Mesendoderm (in vitro differentiated cells): Measurements from ENCODE around the gene BTD.

Source experiments
- DNase-seq: peaks from one replicate; pipeline ENCODE4 v3.0.0; 2013
- H2AK5ac ChIP-seq: 2 replicates; pipeline ENCODE4 v1.6.1; 2013; ENCODE audit warnings: low read length, inconsistent platforms
- H2BK120ac ChIP-seq: 2 replicates; pipeline ENCODE4 v1.6.1; 2013; ENCODE audit warnings: low read depth, mild to moderate bottlenecking, low read length, moderate library complexity, mixed read lengths
- H2BK15ac ChIP-seq: replicated peaks from 2 replicates; pipeline ENCODE4 v1.6.1; 2013; ENCODE audit warnings: low read depth, mild to moderate bottlenecking, moderate library complexity
- H2BK5ac ChIP-seq: 2 replicates; pipeline ENCODE4 v1.6.1; 2013; ENCODE audit warnings: low read length, inconsistent platforms
- H3K18ac ChIP-seq: 2 replicates; pipeline ENCODE4 v1.6.1; 2013; ENCODE audit warnings: mild to moderate bottlenecking, low read length, mixed read lengths
- H3K23ac ChIP-seq: one replicate; pipeline ENCODE4 v1.6.1; 2013; ENCODE audit warnings: low read length
- H3K27ac ChIP-seq: 2 replicates; pipeline ENCODE4 v1.5.1; 2013; ENCODE audit warnings: low read depth, mild to moderate bottlenecking, inconsistent platforms, low read length, moderate library complexity
- H3K27me3 ChIP-seq: 2 replicates; pipeline ENCODE4 v1.6.1; 2013; ENCODE audit warnings: low read length, control low read depth, mild to moderate bottlenecking, inconsistent platforms; ENCODE audit not compliant: insufficient read depth, poor library complexity
- H3K36me3 ChIP-seq: 2 replicates; pipeline ENCODE4 v1.6.1; 2013; ENCODE audit warnings: low read length, inconsistent platforms; ENCODE audit not compliant: control insufficient read depth, insufficient read depth
- H3K4ac ChIP-seq: one replicate; pipeline ENCODE4 v1.6.1; 2013; ENCODE audit warnings: low read depth, mild to moderate bottlenecking, low read length, moderate library complexity
- H3K4me1 ChIP-seq: 2 replicates; pipeline ENCODE4 v1.6.1; 2013; ENCODE audit warnings: low read depth, low read length, inconsistent platforms; ENCODE audit not compliant: control insufficient read depth
- H3K4me2 ChIP-seq: 2 replicates; pipeline ENCODE4 v1.6.1; 2013; ENCODE audit warnings: low read length
- H3K4me3 ChIP-seq: 2 replicates; pipeline ENCODE4 v1.5.1; 2013; ENCODE audit warnings: mild to moderate bottlenecking, low read length
- H3K56ac ChIP-seq: one replicate; pipeline ENCODE4 v1.6.1; 2013; ENCODE audit warnings: low read length
- H3K79me1 ChIP-seq: 2 replicates; pipeline ENCODE4 v1.6.1; 2013; ENCODE audit warnings: low read length, inconsistent platforms
- H3K79me2 ChIP-seq: 2 replicates; pipeline ENCODE4 v1.6.1; 2013; ENCODE audit warnings: mild to moderate bottlenecking, low read length; ENCODE audit not compliant: control insufficient read depth, insufficient read depth
- H3K9ac ChIP-seq: 2 replicates; pipeline ENCODE4 v1.6.1; 2013; ENCODE audit warnings: low read length, inconsistent platforms
- H4K5ac ChIP-seq: one replicate; pipeline ENCODE4 v1.6.1; 2013; ENCODE audit warnings: low read length
- H4K8ac ChIP-seq: one replicate; pipeline ENCODE4 v1.6.1; 2013; ENCODE audit warnings: low read depth, mild to moderate bottlenecking, control low read depth, low read length, moderate library complexity
- WGBS: extraction: QIAGEN DNeasy Blood & Tissue Kit; methylation state at CpG from one replicate; pipeline ENCODE4 v1.1.7; 2013; ENCODE audit warnings: low lambda C conversion rate, missing lambda C conversion rate; ENCODE audit not compliant: insufficient coverage; ENCODE audit errors: extremely low coverage; 5-methylcytosine and 5-hydroxymethylcytosine counted together

BTD gene

DNA sequence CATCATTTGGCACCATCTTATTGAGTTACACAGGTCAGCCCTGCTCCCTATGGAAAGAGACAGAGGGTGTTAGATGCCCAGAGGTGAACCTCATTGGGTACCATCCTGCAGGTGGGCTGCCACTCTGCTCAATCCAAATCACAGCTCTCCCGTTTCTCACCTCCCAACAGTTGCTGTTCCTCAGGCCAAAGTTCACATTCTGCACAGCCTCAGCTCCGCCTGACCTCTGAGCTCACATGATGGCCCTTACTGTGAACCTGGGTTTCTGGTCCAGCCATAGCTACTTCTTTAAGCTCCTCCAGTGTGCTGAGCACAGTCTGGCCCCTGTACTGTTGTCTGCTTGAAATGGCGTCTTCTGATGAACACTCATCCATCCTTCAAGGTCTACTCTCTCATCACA, 47.8 kb downstream of the BTD start:
- H3K56ac ChIP-seq = no peak overlapping the region
- no CpG with 5 or more reads among the region's 3 CpGs for WGBS
- H2BK15ac ChIP-seq = no peak overlapping the region
- H4K8ac ChIP-seq = no peak overlapping the region
- H3K18ac ChIP-seq = no peak overlapping the region
- no peaks in the 10 kb centered on the region for H3K79me1 ChIP-seq
- no peak overlapping the region for H2AK5ac ChIP-seq
- H4K5ac ChIP-seq = no peak overlapping the region
- no peaks in the 10 kb centered on the region for H3K36me3 ChIP-seq
- no peaks in the 10 kb centered on the region for H3K27me3 ChIP-seq
- H3K79me2 ChIP-seq = no peaks in the 10 kb centered on the region
- no peak overlapping the region for H2BK5ac ChIP-seq
- H3K4me2 ChIP-seq = no peak overlapping the region
- no peak overlapping the region for H3K23ac ChIP-seq
- no peak overlapping the region for H3K4me3 ChIP-seq
- no peak for DNase-seq
- H2BK120ac ChIP-seq = no peak overlapping the region
- H3K4me1 ChIP-seq = no peaks in the 10 kb centered on the region
- H3K9ac ChIP-seq = no peak overlapping the region
- no peak overlapping the region for H3K27ac ChIP-seq
- no peak overlapping the region for H3K4ac ChIP-seq

DNA sequence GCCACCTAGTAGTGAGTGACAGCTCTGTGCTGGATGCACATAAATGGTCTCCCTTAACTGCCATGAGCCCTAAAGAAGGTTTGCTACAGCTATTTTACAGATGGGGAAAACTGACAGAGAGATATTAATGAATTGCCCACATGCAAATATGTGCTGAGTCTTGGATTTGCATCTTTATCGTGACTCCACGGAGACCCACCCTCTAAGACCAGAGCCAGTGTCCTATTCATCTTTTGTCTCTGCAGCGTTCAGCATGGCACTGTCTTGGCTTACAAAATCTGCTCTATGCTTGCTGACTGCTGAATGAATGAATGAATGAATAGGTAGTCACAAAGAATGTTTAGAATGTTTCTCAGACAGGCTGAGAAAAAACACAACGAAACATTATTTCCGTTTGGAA, 48.3 kb downstream of the BTD start:
- no peak overlapping the region for H2AK5ac ChIP-seq
- H4K8ac ChIP-seq = no peak overlapping the region
- no peak overlapping the region for H3K4me3 ChIP-seq
- no peak overlapping the region for H4K5ac ChIP-seq
- H3K4me1 ChIP-seq = no peaks in the 10 kb centered on the region
- H2BK15ac ChIP-seq = no peak overlapping the region
- H3K27ac ChIP-seq = no peak overlapping the region
- no peak overlapping the region for H2BK120ac ChIP-seq
- H3K4ac ChIP-seq = no peak overlapping the region
- H3K79me1 ChIP-seq = no peaks in the 10 kb centered on the region
- H3K9ac ChIP-seq = no peak overlapping the region
- DNase-seq = no peak
- H3K79me2 ChIP-seq = no peaks in the 10 kb centered on the region
- no peak overlapping the region for H3K56ac ChIP-seq
- WGBS = no CpG with 5 or more reads among the region's 5 CpGs
- no peak overlapping the region for H3K4me2 ChIP-seq
- no peak overlapping the region for H3K23ac ChIP-seq
- H3K36me3 ChIP-seq = no peaks in the 10 kb centered on the region
- no peak overlapping the region for H2BK5ac ChIP-seq
- H3K18ac ChIP-seq = no peak overlapping the region
- no peaks in the 10 kb centered on the region for H3K27me3 ChIP-seq

- H3K4me2 ChIP-seq = no peak overlapping the region
- whole genome bisulfite sequencing = no CpG with 5 or more reads among the region's 8 CpGs
- H3K79me1 ChIP-seq = no peaks in the 10 kb centered on the region
- H3K4me1 ChIP-seq = no peaks in the 10 kb centered on the region
- no peak overlapping the region for H2BK15ac ChIP-seq
- H3K36me3 ChIP-seq = no peaks in the 10 kb centered on the region
- no peaks in the 10 kb centered on the region for H3K27me3 ChIP-seq
- H3K9ac ChIP-seq = no peak overlapping the region
- no peak overlapping the region for H3K56ac ChIP-seq
- no peak overlapping the region for H3K4me3 ChIP-seq
- H2AK5ac ChIP-seq = no peak overlapping the region
- no peak overlapping the region for H3K4ac ChIP-seq
- no peaks in the 10 kb centered on the region for H3K79me2 ChIP-seq
- H3K23ac ChIP-seq = no peak overlapping the region
- no peak overlapping the region for H3K18ac ChIP-seq
- H4K5ac ChIP-seq = no peak overlapping the region
- H2BK5ac ChIP-seq = no peak overlapping the region
- H3K27ac ChIP-seq = no peak overlapping the region
- no peak for DNase-seq
- no peak overlapping the region for H4K8ac ChIP-seq
- H2BK120ac ChIP-seq = no peak overlapping the region
Observed at GRCh38 chr3:15651396-15651795, 49.9 kb downstream of the BTD start.

DNA sequence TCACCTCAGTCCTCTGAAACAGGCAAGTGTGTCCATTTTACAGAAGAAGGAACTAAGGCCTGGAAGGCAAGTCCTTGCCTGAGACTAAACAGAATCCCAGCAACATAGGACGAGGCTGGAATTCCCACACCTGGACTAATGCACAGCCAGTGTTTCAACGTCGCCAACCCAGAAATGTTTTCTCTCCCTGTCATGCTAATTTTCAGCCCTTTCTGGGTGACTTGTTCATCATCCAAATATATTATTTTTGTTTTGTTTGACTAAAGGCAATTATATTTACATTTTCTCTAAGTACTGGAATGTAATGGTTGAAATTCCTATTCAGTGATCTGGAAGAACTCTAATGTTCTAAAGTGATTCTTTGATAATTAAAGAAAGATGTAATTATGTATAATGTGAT, 51.8 kb downstream of the BTD start:
- H2AK5ac ChIP-seq = no peak overlapping the region
- H3K79me2 ChIP-seq = no peaks in the 10 kb centered on the region
- no peak overlapping the region for H3K18ac ChIP-seq
- no peaks in the 10 kb centered on the region for H3K4me1 ChIP-seq
- no peaks in the 10 kb centered on the region for H3K27me3 ChIP-seq
- WGBS = no CpG with 5 or more reads among the region's 3 CpGs
- H4K5ac ChIP-seq = no peak overlapping the region
- H3K27ac ChIP-seq = no peak overlapping the region
- H2BK15ac ChIP-seq = no peak overlapping the region
- no peak overlapping the region for H3K4ac ChIP-seq
- H2BK120ac ChIP-seq = no peak overlapping the region
- H4K8ac ChIP-seq = no peak overlapping the region
- no peak for DNase-seq
- H3K4me3 ChIP-seq = no peak overlapping the region
- H3K23ac ChIP-seq = no peak overlapping the region
- H3K9ac ChIP-seq = no peak overlapping the region
- no peak overlapping the region for H2BK5ac ChIP-seq
- no peaks in the 10 kb centered on the region for H3K79me1 ChIP-seq
- H3K56ac ChIP-seq = no peak overlapping the region
- no peak overlapping the region for H3K4me2 ChIP-seq
- no peaks in the 10 kb centered on the region for H3K36me3 ChIP-seq

DNA sequence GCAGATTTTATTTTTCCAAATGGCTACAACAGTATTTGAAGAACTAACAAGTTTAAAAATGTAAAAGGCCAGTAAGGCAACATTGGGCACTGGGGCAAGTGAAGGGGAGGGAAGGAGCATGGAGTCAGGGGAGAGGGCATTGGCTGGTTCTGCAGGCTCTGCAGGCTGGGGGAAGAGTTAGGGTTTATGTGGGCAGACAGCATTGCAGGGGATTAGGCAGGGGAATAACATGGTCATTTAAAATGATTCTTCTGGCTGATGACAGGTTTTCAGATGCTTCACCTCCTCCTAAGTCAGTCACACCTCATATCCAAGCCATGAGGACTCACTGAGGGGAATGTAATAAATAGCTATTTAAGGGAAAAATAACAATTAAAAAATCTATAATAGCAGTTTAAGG, 52.6 kb downstream of the BTD start:
- H3K36me3 ChIP-seq = no peaks in the 10 kb centered on the region
- H3K4me1 ChIP-seq = no peaks in the 10 kb centered on the region
- H2AK5ac ChIP-seq = no peak overlapping the region
- H3K4me3 ChIP-seq = no peak overlapping the region
- H2BK120ac ChIP-seq = no peak overlapping the region
- DNase-seq = no peak
- no peak overlapping the region for H2BK5ac ChIP-seq
- H3K23ac ChIP-seq = no peak overlapping the region
- H4K8ac ChIP-seq = no peak overlapping the region
- H3K79me2 ChIP-seq = no peaks in the 10 kb centered on the region
- no peak overlapping the region for H3K18ac ChIP-seq
- H3K27ac ChIP-seq = no peak overlapping the region
- no peaks in the 10 kb centered on the region for H3K27me3 ChIP-seq
- H3K79me1 ChIP-seq = no peaks in the 10 kb centered on the region
- no peak overlapping the region for H3K4me2 ChIP-seq
- H3K9ac ChIP-seq = no peak overlapping the region
- H4K5ac ChIP-seq = no peak overlapping the region
- H3K56ac ChIP-seq = no peak overlapping the region
- H2BK15ac ChIP-seq = no peak overlapping the region
- no peak overlapping the region for H3K4ac ChIP-seq

DNA sequence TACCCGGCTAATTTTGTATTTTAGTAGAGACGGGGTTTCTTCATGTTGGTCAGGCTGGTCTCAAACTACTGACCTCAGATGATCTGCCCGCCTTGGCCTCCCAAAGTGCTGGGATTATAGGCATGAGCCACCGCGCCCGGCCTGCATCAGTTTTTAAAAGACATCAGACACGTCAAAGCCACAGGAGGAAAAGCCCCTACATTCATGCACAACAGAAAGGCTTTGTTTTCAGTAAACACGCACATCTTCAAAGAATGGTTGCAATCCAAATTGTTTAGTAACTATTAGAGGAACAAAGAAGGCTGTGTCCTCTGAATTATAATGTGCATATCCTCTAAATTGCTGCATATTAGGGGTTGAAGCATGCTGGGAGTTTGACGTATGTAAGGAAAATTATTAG, 53.3 kb downstream of the BTD start:
- H3K79me1 ChIP-seq = no peaks in the 10 kb centered on the region
- H3K79me2 ChIP-seq = no peaks in the 10 kb centered on the region
- H3K27me3 ChIP-seq = no peaks in the 10 kb centered on the region
- H3K4me1 ChIP-seq = no peaks in the 10 kb centered on the region
- no peak overlapping the region for H2AK5ac ChIP-seq
- WGBS = 100% methylated on average over 1 of the region's 9 CpGs
- H2BK5ac ChIP-seq = no peak overlapping the region
- H3K4ac ChIP-seq = no peak overlapping the region
- no peak overlapping the region for H3K18ac ChIP-seq
- no peak for DNase-seq
- H3K23ac ChIP-seq = no peak overlapping the region
- H2BK120ac ChIP-seq = no peak overlapping the region
- no peak overlapping the region for H3K4me2 ChIP-seq
- no peak overlapping the region for H3K9ac ChIP-seq
- no peak overlapping the region for H4K5ac ChIP-seq
- H3K36me3 ChIP-seq = no peaks in the 10 kb centered on the region
- H3K56ac ChIP-seq = no peak overlapping the region
- H3K4me3 ChIP-seq = no peak overlapping the region
- no peak overlapping the region for H3K27ac ChIP-seq
- H4K8ac ChIP-seq = no peak overlapping the region
- H2BK15ac ChIP-seq = no peak overlapping the region
